GM19025 (cell line): ENCODE results near the gene TMED6.

Source experiments
- ATAC-seq: cut with Tn5 transposase; IDR thresholded peaks from one replicate; pipeline ENCODE4 v1.9.1; 2021; ENCODE audit warnings: mild to moderate bottlenecking, low read depth, moderate library complexity; ENCODE audit not compliant: unreplicated experiment

Gene TMED6

GRCh38 chr16:69351309-69352027 is at the start of gene TMED6:
Gene TMED6 (minus strand): TSS chr16:69351786. CDS start chr16:69351753, 33 bp downstream.
- no peak for ATAC-seq

- no peak for ATAC-seq
Measured at GRCh38 chr16:69399361-69399760, 47.8 kb upstream of the TMED6 start.

GRCh38 chr16:69397821-69398521 is 46.4 kb upstream of the TMED6 start:
- ATAC-seq: no peak

- no peak for ATAC-seq
Measured at GRCh38 chr16:69396187-69397061, 44.8 kb upstream of the TMED6 start.

GRCh38 chr16:69395859-69396186 is 44.2 kb upstream of the TMED6 start:
- no peak for ATAC-seq

GRCh38 chr16:69393898-69394849 is 42.6 kb upstream of the TMED6 start:
- no peak for ATAC-seq

- no peak for ATAC-seq
Measured at GRCh38 chr16:69386596-69386995, 35.0 kb upstream of the TMED6 start.

GRCh38 chr16:69384974-69385373 is 33.4 kb upstream of the TMED6 start:
- no peak for ATAC-seq

GRCh38 chr16:69382421-69382820 is 30.8 kb upstream of the TMED6 start:
- no peak for ATAC-seq

GRCh38 chr16:69381231-69381630 is 29.6 kb upstream of the TMED6 start:
- no peak for ATAC-seq

- no peak for ATAC-seq
Measured at GRCh38 chr16:69378760-69379159, 27.2 kb upstream of the TMED6 start.

- no peak for ATAC-seq
Measured at GRCh38 chr16:69378036-69378435, 26.4 kb upstream of the TMED6 start.

GRCh38 chr16:69376393-69377059 is 24.9 kb upstream of the TMED6 start:
- no peak for ATAC-seq

- no peak for ATAC-seq
Measured at GRCh38 chr16:69373019-69373418, 21.4 kb upstream of the TMED6 start.

GRCh38 chr16:69371564-69371963 is 20.0 kb upstream of the TMED6 start:
- no peak for ATAC-seq

- ATAC-seq: no peak
Measured at GRCh38 chr16:69368866-69369265, 17.3 kb upstream of the TMED6 start.

- ATAC-seq: no peak
Measured at GRCh38 chr16:69367980-69368379, 16.4 kb upstream of the TMED6 start.

GRCh38 chr16:69366431-69366830 is 14.8 kb upstream of the TMED6 start:
- ATAC-seq: no peak

- ATAC-seq: no peak
Measured at GRCh38 chr16:69365901-69366300, 14.3 kb upstream of the TMED6 start.

GRCh38 chr16:69364088-69364487 is 12.5 kb upstream of the TMED6 start:
- ATAC-seq: no peak
